ENCODE data around the gene KRTAP20-2.

- TF ChIP-seq CTCF (optimal IDR thresholded peaks at IDR 0.05 in 1 of 3, IDR thresholded peaks at IDR 0.05 in 1 of 3, conservative IDR thresholded peaks at IDR 0.05 in 1 of 3; ENCODE audit: extremely low read depth in 1 of 3, insufficient read depth in 2 of 3, low read length in 3 of 3): no peak
- no peak for TF ChIP-seq EZH2 (IDR thresholded peaks at IDR 0.05; ENCODE audit: low read length)
Observed at GRCh38 chr21:30674312-30674711, 39.3 kb downstream of the KRTAP20-2 start.
